Activated T-helper 17 cell treated with anti-CD3 and anti-CD28 coated beads, Interleukin-2, amount 50 U/mL, for 72 hours (primary cell): ENCODE data around the gene MLC1. TPM values are rescaled to one million over a fixed set of nuclear protein-coding genes. Genes with fewer than 3 reads are reported as not detected.

Experiments
- ATAC-seq: fragments of 150-1000 bp; cut with Tn5 transposase; replicated peaks from 2 replicates; pipeline ENCODE4 v1.10.0; 2021; ENCODE audit warnings: mild to moderate bottlenecking, moderate library complexity
- H3K27ac Mint-ChIP-seq: one replicate; pipeline ENCODE4 v1.8.0; 2022; ENCODE audit warnings: mixed read lengths
- H3K27me3 Mint-ChIP-seq: one replicate; pipeline ENCODE4 v1.8.0; 2022; ENCODE audit warnings: mixed read lengths
- H3K36me3 Mint-ChIP-seq: one replicate; pipeline ENCODE4 v1.8.0; 2022; ENCODE audit warnings: low read depth, mild to moderate bottlenecking, mixed read lengths
- H3K4me1 Mint-ChIP-seq: one replicate; pipeline ENCODE4 v1.8.0; 2022; ENCODE audit warnings: mixed read lengths
- H3K4me3 Mint-ChIP-seq: one replicate; pipeline ENCODE4 v1.8.0; 2022; ENCODE audit warnings: mild to moderate bottlenecking, mixed read lengths
- H3K9me3 Mint-ChIP-seq: one replicate; pipeline ENCODE4 v1.8.0; 2022; ENCODE audit warnings: mixed read lengths
- total RNA-seq, 2 donors: library from RNA; stranded (reverse); gene quantifications; one replicate each; pipeline ENCODE4 v1.2.3, GENCODE V29; 2022

MLC1 gene
- total RNA-seq, 2 donors from 2014 or later: 0.13 TPM; not detected in 1

DNA sequence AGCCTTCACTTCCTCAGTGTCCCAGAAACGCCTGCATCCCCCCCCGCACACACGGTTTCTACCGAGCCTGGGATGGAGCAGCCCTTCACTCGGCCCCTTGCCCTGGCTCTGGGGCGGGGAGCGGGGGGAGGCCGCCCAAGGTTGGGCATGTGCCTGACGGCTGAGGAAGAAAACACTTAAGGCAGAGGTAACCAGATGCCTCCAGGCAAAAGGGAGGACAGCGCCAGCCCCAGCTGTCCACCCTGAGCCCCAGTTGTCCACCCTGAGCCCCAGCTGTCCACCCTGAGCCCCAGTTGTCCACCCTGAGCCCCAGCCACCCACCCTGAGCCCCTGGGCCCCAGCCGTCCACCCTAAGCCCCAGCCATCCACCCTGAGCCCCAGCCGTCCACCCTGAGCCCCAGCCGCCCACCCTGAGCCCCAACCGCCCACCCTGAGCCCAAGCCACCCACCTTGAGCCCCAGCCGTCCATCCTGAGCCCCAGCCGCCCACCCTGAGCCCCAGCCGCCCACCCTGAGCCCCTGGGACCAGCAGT is 23.3 kb downstream of the MLC1 start:
- H3K27ac Mint-ChIP-seq: no peak overlapping the region
- peaks cover 12% of the 10 kb centered on the region for H3K27me3 Mint-ChIP-seq

DNA sequence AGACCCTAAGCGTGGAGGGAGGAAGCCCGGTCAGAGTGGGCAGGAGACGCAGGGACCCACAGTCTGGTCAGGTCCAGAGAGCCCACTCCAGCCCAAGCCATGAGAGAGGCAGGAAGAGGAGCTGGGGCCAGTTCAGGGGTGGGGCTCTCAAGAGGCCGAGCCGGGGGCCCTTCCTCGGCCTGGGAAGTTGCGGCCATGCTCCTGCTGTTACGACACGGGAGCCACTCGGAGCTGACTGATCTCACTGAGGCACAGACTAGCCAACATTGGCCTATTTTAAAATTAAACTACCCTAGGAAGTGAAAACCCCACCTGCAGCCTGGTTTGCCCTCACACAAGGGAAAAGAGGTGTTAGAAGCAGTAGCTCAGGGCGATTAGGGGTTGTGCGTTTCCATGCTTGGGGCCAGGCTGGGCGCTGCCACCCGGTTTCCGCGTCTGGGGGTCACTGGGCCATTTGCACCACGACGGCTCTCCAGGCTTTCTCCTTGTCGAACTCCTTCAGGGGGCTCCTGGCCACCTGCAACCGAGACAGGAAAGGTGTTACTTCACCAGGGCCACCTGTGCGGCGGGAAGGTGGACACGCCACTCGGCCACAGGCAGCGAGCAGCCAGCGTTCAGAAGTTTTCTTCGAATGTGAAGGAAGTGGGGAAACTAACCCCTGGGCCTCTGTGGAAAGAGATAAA is 23.9 kb downstream of the MLC1 start:
- ATAC-seq: no peak
- no peaks in the 10 kb centered on the region for H3K9me3 Mint-ChIP-seq
- no peak overlapping the region for H3K4me3 Mint-ChIP-seq
- H3K27ac Mint-ChIP-seq: no peak overlapping the region
- H3K4me1 Mint-ChIP-seq: no peaks in the 10 kb centered on the region
- H3K27me3 Mint-ChIP-seq: peaks cover 12% of the 10 kb centered on the region
- H3K36me3 Mint-ChIP-seq: no peaks in the 10 kb centered on the region

More for the DNA sequence above, 23.3 kb downstream of the MLC1 start:
- Mint-ChIP-seq H3K9me3 (no peaks in the 10 kb centered on the region), H3K4me3 (no peak overlapping the region), H3K4me1 (no peaks in the 10 kb centered on the region), H3K36me3 (no peaks in the 10 kb centered on the region)
- ATAC-seq: no peak

DNA sequence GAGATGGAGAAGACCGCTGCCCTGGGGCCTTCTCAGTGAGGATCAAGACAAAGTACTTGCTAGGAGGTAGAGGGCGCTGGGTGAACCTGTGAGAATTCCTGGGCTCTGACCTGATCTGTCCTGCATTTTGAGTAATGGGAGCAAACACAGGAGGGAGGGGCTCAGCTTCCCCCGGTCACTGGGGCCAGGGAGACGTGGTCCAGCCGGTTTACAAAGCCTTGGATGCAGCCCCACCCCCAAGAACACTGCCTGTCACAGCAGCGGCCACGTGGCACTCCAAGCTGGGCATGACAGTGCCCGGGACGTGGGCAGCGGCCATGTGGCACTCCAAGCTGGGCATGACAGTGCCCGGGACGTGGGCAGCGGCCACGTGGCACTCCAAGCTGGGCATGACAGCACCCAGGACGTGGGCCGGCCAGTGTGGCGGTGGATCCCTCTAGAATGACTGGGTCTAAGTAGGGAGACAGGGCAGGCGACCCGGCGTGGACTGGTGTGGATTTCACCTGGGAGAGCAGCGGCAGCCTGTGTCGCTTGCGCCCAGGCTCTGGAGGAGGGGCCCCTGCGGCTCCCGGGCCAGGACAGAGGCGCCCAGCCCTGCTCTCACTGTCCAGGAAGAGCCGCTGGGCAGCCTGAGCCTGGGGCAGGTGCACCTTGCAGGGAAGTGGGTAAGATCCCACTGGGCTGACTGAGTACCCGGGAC is 24.6 kb downstream of the MLC1 start:
- ATAC-seq: no peak
- Mint-ChIP-seq H3K9me3 (no peaks in the 10 kb centered on the region), H3K4me1 (no peaks in the 10 kb centered on the region), H3K36me3 (no peaks in the 10 kb centered on the region), H3K27me3 (peaks cover 12% of the 10 kb centered on the region), H3K4me3 (no peak overlapping the region), H3K27ac (no peak overlapping the region)

DNA sequence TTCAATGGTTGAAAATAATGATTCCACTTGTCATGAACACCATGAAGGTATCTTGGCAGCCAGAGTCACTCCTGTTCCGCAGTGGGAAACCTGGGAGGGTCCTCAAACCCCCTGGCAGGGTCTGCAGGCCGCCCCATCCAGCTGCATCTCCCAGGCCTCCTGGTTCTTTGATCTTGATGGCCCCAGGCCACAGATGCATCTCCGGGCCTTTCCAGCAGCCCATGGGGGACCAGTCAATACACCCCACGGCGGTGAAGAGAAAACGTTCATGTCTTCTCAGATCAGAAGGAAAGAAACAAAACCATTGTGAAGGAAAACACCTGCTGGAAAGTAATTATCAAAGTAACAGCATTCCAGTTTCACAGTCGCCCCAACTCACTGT is 25.4 kb downstream of the MLC1 start:
- Mint-ChIP-seq H3K27ac (no peak overlapping the region), H3K4me3 (no peak overlapping the region), H3K9me3 (no peaks in the 10 kb centered on the region), H3K36me3 (no peaks in the 10 kb centered on the region), H3K27me3 (peaks cover 14% of the 10 kb centered on the region), H3K4me1 (no peaks in the 10 kb centered on the region)
- no peak for ATAC-seq

DNA sequence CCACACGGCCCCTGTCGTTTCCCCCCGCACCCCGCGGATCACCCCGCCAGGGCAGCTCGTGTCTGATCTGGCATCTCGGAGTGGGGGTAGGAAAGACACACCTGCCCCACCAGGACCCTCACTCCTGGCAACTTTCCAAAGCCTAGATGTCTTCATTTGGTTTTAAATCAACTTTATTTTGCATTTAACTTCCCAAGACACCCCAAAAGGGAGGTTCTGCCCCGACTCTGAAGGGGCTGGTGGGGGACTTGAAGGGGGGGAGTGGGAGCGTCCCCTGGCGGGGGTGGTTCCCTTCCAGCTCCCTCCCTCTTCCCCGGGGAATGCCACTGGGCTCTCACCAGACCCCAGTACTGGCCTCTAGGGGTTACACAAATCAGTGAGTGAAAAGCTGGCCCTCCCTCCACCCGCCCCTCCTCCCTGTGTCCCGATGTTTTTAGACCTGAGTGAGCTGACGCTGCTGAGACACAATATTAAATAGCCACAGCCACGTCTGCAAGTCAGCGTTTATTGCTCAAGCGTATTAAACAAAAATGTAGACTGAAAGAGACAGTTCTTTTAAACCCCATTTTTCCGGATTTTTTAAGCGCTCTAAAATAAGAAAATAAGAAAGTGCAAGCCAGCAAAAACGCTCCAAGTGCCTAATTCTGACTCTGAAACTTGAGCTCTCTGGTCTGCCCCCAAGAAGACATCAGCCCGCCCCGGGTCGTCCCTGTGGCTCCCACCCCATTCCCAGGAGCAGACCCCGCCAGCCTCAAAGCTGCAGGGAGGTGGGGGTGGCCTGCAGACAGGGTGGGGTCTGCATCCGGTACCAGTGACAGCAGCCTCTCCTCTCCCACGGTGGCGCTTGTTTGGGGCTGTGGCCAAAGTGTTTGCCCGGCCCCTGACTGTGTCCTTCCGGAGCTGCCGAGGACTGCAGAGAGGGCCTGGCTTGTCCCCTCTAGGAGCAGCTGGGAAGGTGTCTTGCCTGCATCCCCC is 26.0 kb downstream of the MLC1 start:
- peaks cover 16% of the 10 kb centered on the region for H3K27me3 Mint-ChIP-seq
- no peak overlapping the region for H3K27ac Mint-ChIP-seq
- ATAC-seq: no peak
- no peaks in the 10 kb centered on the region for H3K9me3 Mint-ChIP-seq
- H3K36me3 Mint-ChIP-seq: no peaks in the 10 kb centered on the region
- no peak overlapping the region for H3K4me3 Mint-ChIP-seq
- no peaks in the 10 kb centered on the region for H3K4me1 Mint-ChIP-seq

DNA sequence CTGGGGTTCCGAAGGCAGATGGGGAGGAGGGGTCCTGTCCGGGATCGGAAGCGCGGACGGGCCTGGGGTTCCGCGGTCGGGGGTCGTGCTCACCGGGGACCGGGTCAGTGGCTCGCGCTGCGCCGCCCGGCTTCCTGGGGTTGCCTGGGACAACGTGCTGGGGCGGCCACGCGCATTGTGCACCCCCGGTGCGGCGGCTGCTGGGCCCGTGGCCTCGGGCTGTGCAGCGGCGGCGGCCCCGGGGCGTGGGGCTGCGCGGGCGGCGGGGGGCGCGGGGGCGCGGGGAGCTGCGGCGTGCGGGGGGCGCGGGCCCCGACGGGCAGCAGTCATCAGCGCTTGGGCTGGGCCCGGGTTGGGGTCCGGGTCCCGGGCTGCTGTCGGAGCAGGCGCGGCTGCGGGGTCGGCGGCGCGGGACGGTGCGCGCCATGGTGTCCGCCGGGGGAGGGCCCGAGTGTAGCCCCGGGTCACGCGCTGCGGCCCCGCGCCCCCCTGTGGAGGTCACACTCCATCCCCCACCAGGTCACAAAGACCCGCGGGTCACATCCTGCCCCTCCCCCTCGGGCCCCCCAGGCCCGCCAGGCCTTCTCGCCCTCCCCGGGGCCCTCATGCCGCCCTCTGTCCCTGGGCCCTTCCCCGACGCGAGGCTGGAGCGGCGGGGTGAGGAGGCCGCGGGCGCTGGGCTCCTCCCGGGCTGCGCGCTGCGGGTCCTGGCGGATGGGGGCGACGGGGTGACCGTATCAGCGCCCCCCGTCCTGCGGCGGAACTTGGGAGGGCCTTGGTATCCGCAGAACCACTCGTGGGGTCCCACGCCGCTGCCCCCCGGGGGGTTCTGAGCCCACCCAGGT is 26.9 kb downstream of the MLC1 start, which contains the start of gene TTLL8:
TTLL8 (minus strand) TSS at position 238 of the 845 bp plus-strand sequence.
- no peaks in the 10 kb centered on the region for H3K4me1 Mint-ChIP-seq
- no peaks in the 10 kb centered on the region for H3K9me3 Mint-ChIP-seq

DNA sequence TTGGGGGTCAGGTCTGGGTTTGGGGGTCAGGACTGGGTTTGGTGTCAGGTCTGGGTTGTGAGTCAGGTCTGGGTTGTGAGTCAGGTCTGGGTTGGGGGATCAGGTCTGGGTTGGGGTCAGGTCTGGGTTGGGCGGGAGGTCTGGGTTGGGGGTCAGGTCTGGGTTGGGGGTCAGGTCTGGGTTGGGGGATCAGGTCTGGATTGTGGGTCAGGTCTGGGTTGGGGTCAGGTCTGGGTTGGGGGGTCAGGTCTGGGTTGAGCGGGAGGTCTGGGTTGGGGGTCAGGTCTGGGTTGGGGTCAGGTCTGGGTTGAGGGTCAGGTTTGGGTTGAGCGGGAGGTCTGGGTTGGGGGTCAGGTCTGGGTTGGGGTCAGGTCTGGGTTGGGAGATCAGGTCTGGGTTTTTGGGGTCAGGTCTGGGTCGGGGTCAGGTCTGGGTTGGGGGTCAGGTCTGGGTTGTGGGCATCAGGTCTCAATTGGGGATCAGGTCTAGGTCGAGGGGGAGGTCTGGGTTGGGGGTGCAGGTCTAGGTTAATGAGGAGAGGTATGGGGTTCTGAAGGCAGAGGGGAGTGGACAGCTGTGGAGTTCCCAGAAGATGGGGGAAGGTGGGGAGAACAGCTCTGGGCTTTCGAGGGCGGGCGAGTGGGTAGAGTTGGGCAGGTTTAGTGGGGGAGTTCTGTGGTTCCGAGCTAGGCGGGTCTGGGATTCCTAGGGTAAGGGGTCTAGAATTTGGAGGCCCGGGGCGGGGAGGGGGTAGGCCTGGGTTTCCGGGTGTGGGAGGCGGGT is 27.8 kb downstream of the MLC1 start:
- no peaks in the 10 kb centered on the region for H3K9me3 Mint-ChIP-seq
- peaks cover 20% of the 10 kb centered on the region for H3K27me3 Mint-ChIP-seq
- no peaks in the 10 kb centered on the region for H3K4me1 Mint-ChIP-seq
- no peak for ATAC-seq
- H3K36me3 Mint-ChIP-seq: no peaks in the 10 kb centered on the region
- no peak overlapping the region for H3K4me3 Mint-ChIP-seq
- H3K27ac Mint-ChIP-seq: no peak overlapping the region

More for the DNA sequence above, 26.9 kb downstream of the MLC1 start, which contains the start of gene TTLL8:
- peaks cover 20% of the 10 kb centered on the region for H3K27me3 Mint-ChIP-seq
- no peak within 1 kb of the TSS for H3K27ac Mint-ChIP-seq
- no peak within 1 kb of the TSS for H3K4me3 Mint-ChIP-seq
- H3K36me3 Mint-ChIP-seq: no peaks in the 10 kb centered on the region
- ATAC-seq: no peak

DNA sequence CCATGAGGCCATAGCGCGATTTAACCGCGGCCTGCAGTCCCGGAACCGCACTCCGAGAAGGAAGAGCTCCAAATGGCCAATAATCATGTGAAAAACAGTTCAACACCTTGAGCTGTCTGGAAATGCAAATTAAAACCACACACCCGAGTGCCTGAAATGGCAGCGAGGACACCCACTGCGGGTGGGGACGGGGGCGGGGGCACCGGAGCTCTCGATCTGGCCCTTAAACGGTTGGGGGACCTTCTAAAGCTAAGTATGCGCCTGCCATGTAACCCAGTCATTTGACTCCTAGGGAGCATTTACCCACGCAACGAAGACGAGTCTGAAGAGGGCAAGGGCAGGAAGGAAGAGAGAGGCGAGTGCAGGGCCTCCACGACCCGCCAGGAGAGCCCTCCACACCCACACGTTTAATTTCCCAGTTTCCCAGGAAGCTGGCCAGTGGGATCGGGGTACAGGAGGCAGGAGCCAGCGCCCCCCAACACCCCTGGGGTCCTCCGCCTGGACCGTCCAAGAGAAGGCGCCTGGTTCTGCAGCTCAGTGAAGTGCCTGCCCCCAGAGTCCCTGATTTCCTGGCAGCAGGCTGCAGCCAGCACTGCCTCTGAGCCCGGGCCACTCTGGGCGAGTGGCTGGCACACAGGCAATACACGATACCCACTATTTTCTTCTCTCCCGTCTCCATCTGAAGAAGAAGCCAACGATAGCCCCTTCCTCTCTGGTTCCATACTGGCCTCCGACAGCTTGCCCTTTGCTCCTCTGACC is 28.8 kb downstream of the MLC1 start:
- Mint-ChIP-seq H3K27me3 (peaks cover 20% of the 10 kb centered on the region), H3K9me3 (no peaks in the 10 kb centered on the region), H3K36me3 (no peaks in the 10 kb centered on the region), H3K27ac (no peak overlapping the region), H3K4me1 (no peaks in the 10 kb centered on the region), H3K4me3 (no peak overlapping the region)
- no peak for ATAC-seq

DNA sequence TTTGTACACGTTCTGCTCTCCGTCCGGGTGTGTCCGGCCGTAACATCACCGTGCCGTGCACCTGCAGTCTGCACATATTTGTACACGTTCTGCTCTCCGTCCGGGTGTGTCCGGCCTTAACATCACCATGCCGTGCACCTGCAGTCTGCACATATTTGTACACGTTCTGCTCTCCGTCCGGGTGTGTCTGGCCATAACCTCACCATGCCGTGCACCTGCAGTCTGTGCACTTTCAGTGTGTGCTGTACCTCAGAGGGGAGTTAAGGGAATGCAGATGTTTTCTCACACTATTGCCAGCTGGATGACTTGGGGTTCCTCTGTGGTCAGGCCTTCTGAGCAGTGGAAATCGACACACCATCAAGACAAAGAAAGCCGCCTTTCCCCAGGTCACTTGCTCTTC is 31.4 kb downstream of the MLC1 start:
- Mint-ChIP-seq H3K4me1 (no peaks in the 10 kb centered on the region), H3K27ac (no peak overlapping the region), H3K9me3 (no peaks in the 10 kb centered on the region), H3K36me3 (no peaks in the 10 kb centered on the region), H3K4me3 (no peak overlapping the region), H3K27me3 (peaks cover 12% of the 10 kb centered on the region)
- ATAC-seq: no peak

DNA sequence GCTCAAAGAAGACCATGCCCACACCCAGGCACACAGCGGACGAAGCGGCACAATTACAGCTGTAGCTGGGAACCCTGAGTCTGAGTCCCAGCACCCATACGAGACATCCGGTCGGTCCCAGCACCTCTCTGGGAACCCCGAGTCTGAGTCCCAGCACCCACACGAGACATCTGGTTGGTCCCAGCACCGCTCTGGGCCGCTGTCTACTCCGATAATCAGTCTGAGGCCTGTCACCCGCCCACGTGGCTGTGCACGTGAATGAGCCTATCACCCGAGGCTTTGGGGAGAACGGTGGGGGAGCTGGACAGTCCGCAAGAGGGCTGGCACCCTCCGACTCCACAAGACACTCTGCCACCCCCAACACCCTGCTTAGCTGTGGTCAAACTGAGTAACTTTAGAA is 33.3 kb downstream of the MLC1 start:
- H3K4me3 Mint-ChIP-seq: no peak overlapping the region
- no peak for ATAC-seq
- H3K36me3 Mint-ChIP-seq: no peaks in the 10 kb centered on the region
- no peaks in the 10 kb centered on the region for H3K9me3 Mint-ChIP-seq
- no peaks in the 10 kb centered on the region for H3K4me1 Mint-ChIP-seq
- peaks cover 8% of the 10 kb centered on the region for H3K27me3 Mint-ChIP-seq
- H3K27ac Mint-ChIP-seq: no peak overlapping the region

DNA sequence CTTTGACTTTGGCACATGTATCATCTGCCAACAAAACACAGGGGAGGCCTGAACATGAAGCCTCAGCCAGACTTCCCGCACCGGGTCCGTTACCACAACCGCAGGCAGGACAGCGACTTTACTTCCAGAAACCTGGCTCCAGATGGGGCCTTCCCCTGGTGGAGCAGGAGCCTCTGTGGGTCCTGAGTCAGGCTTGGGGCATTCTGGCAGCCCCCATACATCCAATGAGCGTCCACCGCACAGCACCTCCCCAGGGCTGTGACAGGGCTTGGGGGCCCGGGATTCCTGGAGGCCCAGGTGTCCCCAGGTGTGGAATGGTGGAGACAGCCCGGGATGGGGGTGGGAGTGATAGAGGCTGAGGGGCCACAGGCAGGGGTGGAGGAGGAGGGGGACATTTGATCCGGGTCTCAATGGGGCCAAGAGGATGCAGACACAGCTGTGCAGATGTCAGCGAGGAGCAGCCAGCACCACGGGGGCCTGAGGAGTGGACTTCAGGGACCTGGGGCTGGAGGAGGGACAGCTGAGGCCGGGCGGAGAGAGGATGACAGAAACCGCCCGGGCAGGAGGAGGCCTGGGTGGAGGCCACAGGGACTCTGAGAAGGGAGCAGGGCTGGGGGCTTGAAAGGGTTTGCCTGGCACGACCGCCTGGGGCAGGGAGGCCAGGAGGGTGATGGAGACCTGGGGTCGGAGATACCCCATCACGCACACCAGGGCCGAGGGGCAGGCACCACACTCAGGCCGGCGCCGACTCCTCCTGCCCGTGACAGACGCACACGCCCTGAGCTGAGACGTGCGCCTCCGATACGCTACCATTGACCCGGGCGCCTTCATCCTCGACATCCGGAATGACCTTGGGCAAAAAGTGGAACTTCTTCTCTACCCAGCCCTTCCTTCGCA is 35.7 kb downstream of the MLC1 start:
- Mint-ChIP-seq H3K27ac (no peak overlapping the region), H3K9me3 (no peaks in the 10 kb centered on the region), H3K27me3 (peaks cover 6% of the 10 kb centered on the region), H3K4me3 (no peak overlapping the region), H3K36me3 (no peaks in the 10 kb centered on the region), H3K4me1 (no peaks in the 10 kb centered on the region)
- ATAC-seq: no peak

DNA sequence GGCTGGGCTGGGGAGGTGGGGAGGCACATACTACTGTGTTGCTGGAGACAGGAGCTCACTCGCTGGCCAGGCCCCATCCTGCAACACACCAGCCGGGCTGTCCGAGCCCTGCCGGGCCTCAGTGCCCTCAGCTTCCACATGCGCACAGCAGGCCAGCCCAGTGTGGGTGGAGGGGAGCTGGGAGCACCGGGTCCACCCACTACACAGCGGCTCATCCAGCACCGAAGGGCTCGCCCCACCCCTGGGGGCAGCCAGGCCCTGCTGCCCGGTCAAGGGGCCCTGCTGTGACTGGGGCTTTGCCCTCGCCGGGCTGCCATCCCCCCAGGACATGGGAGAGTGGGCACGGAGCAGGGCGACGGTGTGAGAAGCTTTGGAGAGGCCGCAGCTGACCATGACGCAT is 36.4 kb downstream of the MLC1 start:
- H3K27me3 Mint-ChIP-seq: peaks cover under 1% of the 10 kb centered on the region
- no peak overlapping the region for H3K27ac Mint-ChIP-seq
- no peak overlapping the region for H3K4me3 Mint-ChIP-seq
- no peak for ATAC-seq
- H3K36me3 Mint-ChIP-seq: no peaks in the 10 kb centered on the region
- no peaks in the 10 kb centered on the region for H3K9me3 Mint-ChIP-seq
- H3K4me1 Mint-ChIP-seq: no peaks in the 10 kb centered on the region
